Measurements from ENCODE around the gene CCL7.
"Not testable (repeated sequence)": the region's sequence is repeated elsewhere in the genome, so short reads cannot be mapped to it uniquely, and the experiment has no call there.

Gene CCL7

DNA sequence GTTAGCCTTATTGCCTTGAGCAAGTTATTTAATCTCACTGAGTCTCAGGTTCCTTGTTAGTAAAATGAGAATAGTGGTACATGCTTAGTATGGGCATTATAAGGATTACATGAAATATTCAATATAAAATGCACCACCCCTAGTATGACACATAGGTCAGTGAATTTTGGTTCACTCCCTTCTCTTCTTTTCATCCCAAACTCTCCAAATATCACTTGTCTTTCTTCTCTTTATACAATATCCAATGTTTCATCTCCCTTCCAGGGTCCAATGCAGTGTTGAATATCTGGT lies 43.3 kb upstream of the CCL7 start:
- Histone ChIP-seq H3K27me3 (ENCODE audit: insufficient read depth, low read length) (no peaks in the 10 kb centered on the region), H3K4me2 (ENCODE audit: low read length) (no peak overlapping the region), H4K20me1 (ENCODE audit: insufficient read depth, low read length) (no peaks in the 10 kb centered on the region), H3F3A (ENCODE audit: insufficient read depth, low read length) (no peaks in the 10 kb centered on the region), H3K9ac (ENCODE audit: low read length) (no peak overlapping the region), H3K27ac (ENCODE audit: low read depth, low read length, poor library complexity, severe bottlenecking) (no peak overlapping the region), H3K4me1 (ENCODE audit: insufficient read depth, low read length, severe bottlenecking) (no peaks in the 10 kb centered on the region), H3K9me3 (ENCODE audit: low read length) (no peaks in the 10 kb centered on the region; the same call in 1 of the 2 replicates), H3K79me2 (ENCODE audit: insufficient read depth, low read length) (no peaks in the 10 kb centered on the region), H2AFZ (ENCODE audit: low read length) (no peak overlapping the region), H3K4me3 (ENCODE audit: low read depth, low read length, poor library complexity, severe bottlenecking) (no peak overlapping the region), H3K9me2 (ENCODE audit: low read depth, low read length) (no peaks in the 10 kb centered on the region), H3K36me3 (ENCODE audit: insufficient read depth, low read length) (no peaks in the 10 kb centered on the region)
- TF ChIP-seq EZH2 (IDR thresholded peaks at IDR 0.05; ENCODE audit: borderline replicate concordance, low read length): no peak
- TF ChIP-seq, protein P1, sequence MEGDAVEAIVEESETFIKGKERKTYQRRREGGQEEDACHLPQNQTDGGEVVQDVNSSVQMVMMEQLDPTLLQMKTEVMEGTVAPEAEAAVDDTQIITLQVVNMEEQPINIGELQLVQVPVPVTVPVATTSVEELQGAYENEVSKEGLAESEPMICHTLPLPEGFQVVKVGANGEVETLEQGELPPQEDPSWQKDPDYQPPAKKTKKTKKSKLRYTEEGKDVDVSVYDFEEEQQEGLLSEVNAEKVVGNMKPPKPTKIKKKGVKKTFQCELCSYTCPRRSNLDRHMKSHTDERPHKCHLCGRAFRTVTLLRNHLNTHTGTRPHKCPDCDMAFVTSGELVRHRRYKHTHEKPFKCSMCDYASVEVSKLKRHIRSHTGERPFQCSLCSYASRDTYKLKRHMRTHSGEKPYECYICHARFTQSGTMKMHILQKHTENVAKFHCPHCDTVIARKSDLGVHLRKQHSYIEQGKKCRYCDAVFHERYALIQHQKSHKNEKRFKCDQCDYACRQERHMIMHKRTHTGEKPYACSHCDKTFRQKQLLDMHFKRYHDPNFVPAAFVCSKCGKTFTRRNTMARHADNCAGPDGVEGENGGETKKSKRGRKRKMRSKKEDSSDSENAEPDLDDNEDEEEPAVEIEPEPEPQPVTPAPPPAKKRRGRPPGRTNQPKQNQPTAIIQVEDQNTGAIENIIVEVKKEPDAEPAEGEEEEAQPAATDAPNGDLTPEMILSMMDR (IDR thresholded peaks at IDR 0.05; ENCODE audit: low read length): no peak

DNA sequence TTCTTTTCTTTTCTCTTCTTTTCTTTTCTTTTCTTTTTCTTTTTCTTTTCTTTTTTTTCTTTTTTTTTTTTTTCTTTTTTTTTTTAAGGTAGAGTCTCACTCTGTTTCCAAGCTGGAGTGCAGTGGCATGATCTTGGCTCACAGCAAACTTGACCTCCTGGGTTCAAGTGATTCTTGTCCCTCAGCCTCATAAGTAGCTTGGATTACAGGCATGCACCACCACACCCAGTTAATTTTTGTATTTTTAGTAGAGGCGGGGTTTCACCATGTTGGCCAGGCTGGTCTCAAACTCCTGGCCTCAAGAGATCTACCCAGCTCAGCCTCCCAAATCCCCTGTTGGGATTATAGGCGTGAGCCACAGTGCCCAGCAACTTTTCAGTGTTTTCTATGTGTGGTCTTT lies 42.7 kb upstream of the CCL7 start:
- H3K4me1 ChIP-seq (ENCODE audit: insufficient read depth, low read length, severe bottlenecking); H3K9me3 ChIP-seq (ENCODE audit: low read length); H3K9ac ChIP-seq (ENCODE audit: low read length); H3F3A ChIP-seq (ENCODE audit: insufficient read depth, low read length); H3K9me2 ChIP-seq (ENCODE audit: low read depth, low read length); H3K27me3 ChIP-seq (ENCODE audit: insufficient read depth, low read length); H3K79me2 ChIP-seq (ENCODE audit: insufficient read depth, low read length); H3K4me2 ChIP-seq (ENCODE audit: low read length); H4K20me1 ChIP-seq (ENCODE audit: insufficient read depth, low read length); H3K27ac ChIP-seq (ENCODE audit: low read depth, low read length, poor library complexity, severe bottlenecking); H3K4me3 ChIP-seq (ENCODE audit: low read depth, low read length, poor library complexity, severe bottlenecking); H2AFZ ChIP-seq (ENCODE audit: low read length); H3K36me3 ChIP-seq (ENCODE audit: insufficient read depth, low read length): not testable (repeated sequence)

DNA sequence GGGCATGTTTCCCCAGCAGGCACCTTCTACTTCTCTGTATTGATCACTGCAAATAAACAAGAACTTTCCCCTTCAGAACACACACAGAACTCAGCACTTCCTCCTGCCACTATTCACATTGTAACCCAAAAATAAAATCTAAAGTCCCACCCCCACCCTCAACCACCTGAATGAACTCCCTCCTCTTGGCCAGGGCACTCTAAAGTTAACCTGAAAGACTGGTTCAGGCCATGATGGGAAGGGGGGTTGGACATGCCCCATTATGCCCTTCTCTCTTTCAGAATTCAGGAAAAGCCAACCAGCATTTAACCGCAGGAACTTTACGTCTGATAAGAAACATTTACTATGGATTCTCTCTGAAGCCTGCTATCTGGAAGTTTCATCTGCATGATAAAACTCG lies 42.3 kb upstream of the CCL7 start:
- H2AFZ ChIP-seq (ENCODE audit: low read length): no peak overlapping the region
- no peak overlapping the region for H3K4me2 ChIP-seq (ENCODE audit: low read length)

DNA sequence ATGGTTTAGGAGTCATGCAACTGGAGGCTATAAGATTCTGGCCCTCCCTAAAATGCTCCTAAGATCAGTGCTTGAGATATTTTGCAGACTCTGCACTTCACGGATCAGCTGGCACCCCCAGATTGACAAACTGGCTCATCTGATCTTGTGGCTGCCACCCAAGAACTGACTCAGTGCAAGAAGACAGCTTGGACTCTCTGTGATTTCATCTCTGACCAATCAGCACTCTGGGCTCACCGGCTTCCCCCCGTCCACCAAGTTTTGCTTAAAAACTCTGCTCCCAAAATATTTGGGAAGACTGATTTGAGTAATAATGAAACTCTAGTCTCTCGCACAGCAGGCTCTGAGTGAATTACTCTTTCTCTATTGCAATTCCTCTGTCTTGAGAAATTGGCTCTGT lies 41.2 kb upstream of the CCL7 start:
- Histone ChIP-seq H3K9me3 (ENCODE audit: low read length) (no peaks in the 10 kb centered on the region; the same call in 1 of the 2 replicates), H3K4me3 (ENCODE audit: low read depth, low read length, poor library complexity, severe bottlenecking) (no peak overlapping the region), H3K4me1 (ENCODE audit: insufficient read depth, low read length, severe bottlenecking) (no peaks in the 10 kb centered on the region), H3K27me3 (ENCODE audit: insufficient read depth, low read length) (no peaks in the 10 kb centered on the region), H3K79me2 (ENCODE audit: insufficient read depth, low read length) (no peaks in the 10 kb centered on the region), H3K4me2 (ENCODE audit: low read length) (no peak overlapping the region), H3F3A (ENCODE audit: insufficient read depth, low read length) (no peaks in the 10 kb centered on the region), H2AFZ (ENCODE audit: low read length) (no peak overlapping the region), H3K9ac (ENCODE audit: low read length) (no peak overlapping the region), H3K27ac (ENCODE audit: low read depth, low read length, poor library complexity, severe bottlenecking) (no peak overlapping the region), H3K9me2 (ENCODE audit: low read depth, low read length) (no peaks in the 10 kb centered on the region), H4K20me1 (ENCODE audit: insufficient read depth, low read length) (no peaks in the 10 kb centered on the region), H3K36me3 (ENCODE audit: insufficient read depth, low read length) (no peaks in the 10 kb centered on the region)
- TF ChIP-seq EZH2 (IDR thresholded peaks at IDR 0.05; ENCODE audit: borderline replicate concordance, low read length): no peak
- TF ChIP-seq, protein P1 (IDR thresholded peaks at IDR 0.05; ENCODE audit: low read length): no peak

More for the DNA sequence above, 42.3 kb upstream of the CCL7 start:
- Histone ChIP-seq H3K4me1 (ENCODE audit: insufficient read depth, low read length, severe bottlenecking) (no peaks in the 10 kb centered on the region), H3F3A (ENCODE audit: insufficient read depth, low read length) (no peaks in the 10 kb centered on the region), H3K9me3 (ENCODE audit: low read length) (no peaks in the 10 kb centered on the region; the same call in 1 of the 2 replicates), H3K79me2 (ENCODE audit: insufficient read depth, low read length) (no peaks in the 10 kb centered on the region), H3K27ac (ENCODE audit: low read depth, low read length, poor library complexity, severe bottlenecking) (no peak overlapping the region), H3K27me3 (ENCODE audit: insufficient read depth, low read length) (no peaks in the 10 kb centered on the region), H3K36me3 (ENCODE audit: insufficient read depth, low read length) (no peaks in the 10 kb centered on the region), H3K4me3 (ENCODE audit: low read depth, low read length, poor library complexity, severe bottlenecking) (no peak overlapping the region), H3K9me2 (ENCODE audit: low read depth, low read length) (no peaks in the 10 kb centered on the region), H4K20me1 (ENCODE audit: insufficient read depth, low read length) (no peaks in the 10 kb centered on the region), H3K9ac (ENCODE audit: low read length) (no peak overlapping the region)
- no peak for TF ChIP-seq EZH2 (IDR thresholded peaks at IDR 0.05; ENCODE audit: borderline replicate concordance, low read length)
- TF ChIP-seq, protein P1 (IDR thresholded peaks at IDR 0.05; ENCODE audit: low read length): no peak
